GM12875 (cell line): ENCODE results near the gene GLB1L2.

ENCODE experiments used
- H3K4me3 ChIP-seq: one replicate; pipeline ENCODE4 v1.5.1; 2011; ENCODE audit warnings: low read depth, low read length, control low read depth
- CTCF ChIP-seq: IDR thresholded peaks from 2 replicates; pipeline ENCODE4 v1.5.1; 2011; ENCODE audit warnings: low read depth, mild to moderate bottlenecking, control low read depth, inconsistent platforms, low read length, moderate library complexity, borderline replicate concordance; ENCODE audit not compliant: insufficient read depth

GLB1L2 gene

DNA sequence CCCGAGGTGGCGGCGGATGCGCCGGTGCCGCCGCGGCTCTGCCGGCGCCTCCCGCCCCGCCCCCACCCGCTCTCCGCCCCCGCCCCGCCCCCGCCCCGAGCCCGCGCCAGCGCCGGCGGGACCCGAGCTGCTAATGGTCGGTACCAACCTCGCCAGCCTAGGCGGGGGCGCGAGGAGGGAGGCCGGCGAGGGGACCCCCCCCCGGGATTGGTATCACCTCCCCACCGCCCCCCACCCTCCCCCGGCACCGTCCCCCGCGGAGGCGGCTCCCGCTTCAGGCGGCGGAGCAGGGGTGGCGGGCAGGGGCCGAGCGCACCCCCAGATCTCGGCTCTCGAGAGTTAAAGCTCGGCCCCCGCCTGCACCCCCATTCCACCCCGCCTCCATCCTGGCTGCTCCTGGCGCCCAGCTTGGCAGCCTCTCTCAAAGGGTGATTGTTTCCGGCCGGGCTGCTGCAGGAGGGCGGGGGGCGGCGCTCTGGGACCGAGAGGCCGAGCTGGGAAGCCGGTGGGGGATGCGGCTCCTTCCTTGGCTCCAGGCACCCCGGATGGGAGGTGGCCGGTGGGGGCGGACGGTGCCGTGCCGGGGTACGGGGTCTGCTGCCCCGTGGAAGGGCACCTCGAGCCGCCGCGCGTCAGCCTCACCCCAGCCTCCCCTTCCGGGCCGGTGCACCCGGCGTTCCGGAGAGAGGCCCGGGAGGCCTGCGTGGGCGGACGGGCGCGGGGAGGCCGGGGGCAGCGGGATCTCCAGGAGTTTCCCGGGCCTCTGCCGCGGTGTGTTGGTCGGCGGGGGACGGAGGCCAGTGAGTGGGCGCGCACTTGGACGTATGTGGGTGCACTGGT, 80.6 kb downstream of the GLB1L2 start, which contains the start of gene B3GAT1:
Gene B3GAT1 (minus strand): TSS at position 40 of the 840 bp plus-strand sequence. CDS start 24,583 bp downstream, outside the sequence.
- H3K4me3 ChIP-seq = no peak within 1 kb of the TSS

DNA sequence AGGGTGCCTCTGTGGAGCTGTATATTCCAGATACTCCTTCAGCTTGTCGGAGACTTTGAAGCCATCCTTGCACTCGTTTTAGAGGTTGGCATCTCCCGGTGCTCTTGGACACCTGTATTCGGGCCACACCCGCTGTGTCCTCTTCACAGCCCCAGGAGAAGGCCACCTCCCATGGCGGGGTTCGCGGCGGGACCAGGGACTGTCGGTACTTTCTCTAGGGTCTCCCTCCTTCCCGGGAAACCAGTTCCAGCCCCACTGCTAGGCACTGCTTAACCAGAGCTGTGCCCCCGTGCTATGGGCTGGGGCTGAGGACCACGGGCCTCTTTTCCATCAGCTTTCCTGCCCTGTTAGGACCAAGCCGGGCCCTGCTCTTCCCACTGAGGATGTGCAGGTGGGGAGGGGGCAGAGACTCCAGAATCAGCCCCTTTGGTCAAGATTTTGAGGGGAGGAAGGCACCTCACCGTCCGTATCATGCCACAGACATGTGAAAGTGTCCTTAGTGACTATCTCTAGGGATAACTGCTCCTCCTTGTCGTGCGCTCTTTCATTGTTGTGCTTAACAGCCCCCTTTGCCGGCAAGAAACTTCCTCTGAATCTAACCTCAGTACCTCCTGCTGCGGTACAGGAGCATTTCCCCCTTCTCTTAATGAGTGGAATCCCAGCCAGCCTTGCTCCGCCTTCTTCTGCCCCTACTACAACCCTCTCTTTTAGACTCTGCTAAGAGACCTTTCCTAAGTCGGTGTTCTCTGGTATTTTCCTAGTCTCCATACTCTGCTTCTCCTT, 81.4 kb downstream of the GLB1L2 start:
- no peak for TF ChIP-seq CTCF
- H3K4me3 ChIP-seq = no peak overlapping the region

More for the DNA sequence above, 80.6 kb downstream of the GLB1L2 start, which contains the start of gene B3GAT1:
- no peak for TF ChIP-seq CTCF

- no peak for TF ChIP-seq CTCF
- H3K4me3 ChIP-seq = no peak overlapping the region
Observed at GRCh38 chr11:134413826-134414731, 82.3 kb downstream of the GLB1L2 start.

GRCh38 chr11:134414766-134415765, 83.3 kb downstream of the GLB1L2 start:
- TF ChIP-seq CTCF = no peak
- H3K4me3 ChIP-seq = no peak overlapping the region

- no peak for TF ChIP-seq CTCF
- no peak overlapping the region for H3K4me3 ChIP-seq
Observed at GRCh38 chr11:134416726-134417125, 84.9 kb downstream of the GLB1L2 start.
